NCI-H1417 (cell line): ENCODE measurements around the gene APIP.

Experiments
- DNase-seq, 3 experiments: peaks; one replicate each; lab custom pipeline; 2025; lab: John Stamatoyannopoulos, UW

APIP gene

GRCh38 chr11:34887260-34887659 is 28.9 kb downstream of the APIP start:
- no peak for DNase-seq

- no peak for DNase-seq
These were observed 29.6 kb downstream of the APIP start for GRCh38 chr11:34886609-34887008.

GRCh38 chr11:34881900-34882299 is 34.3 kb downstream of the APIP start:
- no peak for DNase-seq

- no peak for DNase-seq
These were observed 38.7 kb downstream of the APIP start for GRCh38 chr11:34877375-34877975.

DNA sequence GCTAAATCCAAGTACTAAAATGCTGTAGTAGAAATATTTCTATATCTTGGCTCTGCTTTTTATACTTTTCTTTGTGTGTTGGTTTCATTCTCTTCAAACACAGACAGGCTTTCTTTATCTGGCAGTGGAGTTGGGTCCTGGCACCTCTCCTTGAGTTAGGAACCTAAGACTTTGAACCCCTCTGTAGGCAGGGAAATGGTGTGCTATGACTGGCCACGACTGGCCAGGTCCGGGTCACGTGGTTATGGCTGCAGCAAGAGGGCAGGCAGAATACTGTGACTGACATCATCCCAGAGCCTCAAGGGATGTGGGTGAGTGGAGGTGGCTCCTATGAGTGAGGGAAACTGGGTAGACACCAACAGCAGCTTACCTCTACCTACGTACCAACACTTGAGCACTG is 42.0 kb downstream of the APIP start:
- no peak for DNase-seq

DNA sequence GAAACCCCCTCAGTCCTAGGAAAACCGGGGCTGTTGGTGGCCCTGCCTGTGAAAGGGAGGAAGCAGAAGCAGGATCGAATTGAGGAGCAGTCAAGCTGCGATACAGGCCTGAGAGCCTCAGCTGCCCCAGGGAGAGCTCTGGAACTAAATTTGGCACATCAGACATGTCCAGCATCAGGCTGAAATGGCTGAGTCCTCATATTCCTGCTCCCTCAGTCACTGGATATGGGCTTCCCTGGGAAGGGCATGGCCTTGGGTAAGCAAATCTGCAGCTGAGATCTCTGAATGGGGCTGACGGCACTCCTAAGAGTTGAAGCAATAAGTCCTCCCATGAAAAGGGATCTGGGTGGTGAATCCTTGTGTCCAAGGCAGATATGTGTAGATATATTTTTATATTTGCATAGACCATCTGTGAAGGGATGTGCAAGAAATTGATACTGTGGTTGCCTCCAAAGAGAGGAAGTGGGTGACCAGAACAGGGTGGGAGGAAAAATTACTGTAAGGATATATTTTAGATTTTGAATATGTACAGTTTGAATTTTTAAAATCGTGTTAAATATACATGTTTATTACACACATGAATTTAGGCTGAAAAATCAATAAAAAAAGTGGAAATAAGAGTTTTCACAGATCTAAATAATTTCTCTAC is 45.5 kb downstream of the APIP start:
- no peak for DNase-seq

GRCh38 chr11:34869425-34869824 is 46.8 kb downstream of the APIP start:
- DNase-seq: peak in 1 of 3 experiments; percentile 32

GRCh38 chr11:34866375-34866774 is 49.8 kb downstream of the APIP start:
- DNase-seq: no peak

DNA sequence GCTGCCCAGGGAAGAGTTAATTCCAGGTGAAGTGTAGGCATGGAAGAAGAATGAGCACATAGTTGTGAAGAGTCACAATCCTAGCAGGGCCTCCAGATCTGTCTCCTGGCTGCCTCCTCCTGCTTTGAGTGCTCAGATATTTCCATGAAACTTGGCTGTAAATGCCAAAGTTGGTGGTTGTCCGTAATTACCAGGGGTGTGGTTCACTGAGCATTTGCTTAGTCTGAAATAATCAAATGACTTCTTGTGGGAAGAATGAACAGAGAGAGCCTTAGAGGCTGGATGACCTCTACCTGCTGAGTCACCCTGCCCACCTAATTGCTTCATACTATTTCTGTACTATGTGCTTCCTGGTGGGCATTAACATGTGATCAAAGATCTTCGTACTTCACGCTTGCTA is 50.9 kb downstream of the APIP start:
- DNase-seq: no peak

- DNase-seq: no peak
These were observed 51.8 kb downstream of the APIP start for GRCh38 chr11:34864424-34864823.

DNA sequence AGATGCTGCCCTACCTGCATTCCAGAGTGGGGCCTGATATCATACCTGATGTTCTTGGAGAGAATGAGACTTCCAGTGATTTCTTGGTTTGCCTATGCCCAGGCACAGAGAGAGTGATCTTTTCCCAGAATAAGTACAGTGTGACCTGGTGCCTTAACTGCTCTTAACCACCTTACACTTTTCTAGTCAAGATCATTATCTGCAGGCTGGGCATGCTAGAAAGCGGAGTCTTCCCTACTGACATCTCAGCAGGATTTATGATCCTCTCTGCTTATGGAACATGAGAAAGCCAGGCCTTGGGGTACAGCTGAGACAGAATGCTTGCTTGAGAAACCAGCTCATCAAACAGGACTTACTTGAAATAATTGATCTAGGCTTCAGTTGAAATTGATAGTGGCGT is 53.1 kb downstream of the APIP start:
- no peak for DNase-seq

- no peak for DNase-seq
These were observed 55.7 kb downstream of the APIP start for GRCh38 chr11:34860518-34860917.

GRCh38 chr11:34860034-34860433 is 56.1 kb downstream of the APIP start:
- peak in 1 of 3 experiments; percentile 30 for DNase-seq

- no peak for DNase-seq
These were observed 56.7 kb downstream of the APIP start for GRCh38 chr11:34859496-34859895.

DNA sequence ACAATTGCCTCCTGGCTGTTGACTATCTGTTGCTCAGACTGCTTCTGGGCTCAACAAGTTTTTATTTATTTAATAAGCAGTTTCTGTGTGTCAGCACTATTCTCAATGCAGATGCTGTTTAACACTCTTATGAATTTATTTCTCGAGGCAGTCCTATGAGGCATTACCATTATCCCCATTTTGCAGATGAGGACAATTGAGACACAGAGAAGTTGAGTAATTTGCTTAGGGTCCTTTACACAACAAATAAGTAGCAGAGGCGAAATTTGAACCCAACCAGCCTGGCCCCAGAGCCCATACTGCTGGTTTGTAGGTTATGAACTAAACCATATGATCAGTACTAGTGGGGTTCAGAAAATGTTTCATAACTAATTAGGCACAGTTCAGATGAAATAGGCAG is 58.7 kb downstream of the APIP start:
- no peak for DNase-seq

- DNase-seq: no peak
These were observed 59.9 kb downstream of the APIP start for GRCh38 chr11:34856251-34856650.

DNA sequence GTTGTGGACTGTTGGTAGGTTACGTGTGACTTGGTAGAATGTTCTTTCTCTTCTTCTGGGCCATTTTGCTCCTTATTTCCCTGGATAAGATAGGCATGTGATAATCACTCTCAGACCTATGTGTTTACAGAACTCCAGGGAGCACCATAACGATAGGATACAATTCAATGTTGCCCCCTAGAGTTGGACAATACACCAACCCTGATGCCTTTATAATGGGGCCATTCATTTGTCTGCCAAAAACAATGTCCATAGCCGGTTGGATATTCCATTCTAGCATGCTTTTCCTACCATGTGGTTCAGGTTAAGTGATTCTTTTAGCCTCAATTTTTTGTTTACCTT is 60.5 kb downstream of the APIP start:
- DNase-seq: no peak

DNA sequence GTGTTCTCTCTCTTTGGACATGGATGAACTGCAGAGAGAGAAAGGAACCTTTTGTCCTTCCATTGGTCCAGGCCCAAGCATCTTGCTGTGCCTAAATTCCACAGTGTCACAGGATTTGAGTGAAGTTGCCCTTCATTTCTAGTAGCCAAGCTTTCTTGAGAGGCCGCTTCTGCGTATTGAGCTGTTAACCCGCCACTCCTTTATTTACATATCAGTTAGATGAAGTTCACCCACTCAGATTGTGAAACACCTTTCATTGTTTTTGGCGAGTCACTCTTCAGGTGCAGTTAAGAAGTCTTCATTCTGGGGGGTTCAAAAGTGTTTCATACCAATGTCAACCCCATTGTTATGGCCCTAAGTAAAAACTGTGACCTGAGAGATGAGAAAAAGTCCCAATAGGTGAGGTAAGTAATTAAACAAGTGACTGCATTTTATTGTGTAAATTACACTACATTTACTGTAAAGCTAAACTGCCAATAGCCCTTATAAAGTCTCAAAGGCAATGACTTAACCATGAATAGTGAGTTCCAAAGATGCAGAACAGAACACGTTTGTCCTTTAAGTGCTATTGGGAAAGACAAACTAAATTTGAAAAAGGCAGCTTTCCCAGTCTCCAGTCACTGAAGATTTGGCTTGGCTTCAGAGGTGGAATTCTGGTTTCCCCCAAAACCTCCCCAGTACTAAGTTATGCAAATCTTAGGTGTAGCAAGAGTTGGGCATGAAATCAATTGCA is 61.0 kb downstream of the APIP start:
- no peak for DNase-seq

DNA sequence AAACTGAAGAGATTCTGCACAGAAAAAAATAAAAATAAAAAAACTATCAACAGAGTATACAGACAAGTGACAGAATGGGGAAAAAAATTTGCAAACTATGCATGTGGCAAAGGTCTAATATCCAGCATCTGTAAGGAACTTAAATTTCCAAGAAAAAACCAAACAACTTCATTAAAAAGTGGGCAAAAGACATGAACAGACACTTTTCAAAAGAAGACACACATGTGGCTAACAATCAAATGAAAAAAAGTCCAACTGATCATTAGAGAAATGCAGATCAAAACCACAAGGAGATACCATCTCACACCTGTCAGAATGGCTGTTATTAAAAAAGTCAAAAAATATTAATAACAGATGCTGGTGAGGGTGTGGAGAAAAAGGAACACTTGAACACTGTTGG is 64.3 kb downstream of the APIP start:
- DNase-seq: no peak

DNA sequence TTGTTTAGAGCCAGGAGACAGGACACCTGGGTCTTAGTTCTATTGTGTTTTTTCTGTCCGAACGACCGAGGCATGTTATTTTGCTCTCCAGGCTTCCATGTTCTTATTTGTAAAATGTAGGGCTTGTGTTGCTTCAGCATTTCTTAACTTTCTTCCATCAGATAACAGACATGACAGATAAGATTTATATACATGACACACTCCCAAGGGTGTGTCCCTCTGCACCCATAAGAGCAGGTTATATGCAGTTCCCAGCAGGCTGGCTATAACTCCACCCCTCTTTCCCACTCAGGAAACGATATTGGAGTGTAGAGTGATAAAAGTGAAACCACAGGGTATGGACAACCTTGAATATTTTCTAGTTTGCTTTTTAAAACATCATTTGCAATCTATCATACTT is 65.8 kb downstream of the APIP start:
- no peak for DNase-seq

GRCh38 chr11:34846467-34846866 is 69.7 kb downstream of the APIP start:
- no peak for DNase-seq

GRCh38 chr11:34844463-34845112 is 71.6 kb downstream of the APIP start:
- DNase-seq: no peak

- DNase-seq: no peak
These were observed 72.9 kb downstream of the APIP start for GRCh38 chr11:34843271-34843670.
